GM18508 (cell line): Measurements from ENCODE around the gene GALNT1.

Source experiments
- ATAC-seq: cut with Tn5 transposase; IDR thresholded peaks from one replicate; pipeline ENCODE4 v1.9.1; 2021; ENCODE audit warnings: moderate number of reproducible peaks; ENCODE audit not compliant: insufficient read depth, unreplicated experiment

The GALNT1 gene

GRCh38 chr18:35661483-35662146 lies 80.1 kb downstream of the GALNT1 start:
- ATAC-seq = no peak

DNA sequence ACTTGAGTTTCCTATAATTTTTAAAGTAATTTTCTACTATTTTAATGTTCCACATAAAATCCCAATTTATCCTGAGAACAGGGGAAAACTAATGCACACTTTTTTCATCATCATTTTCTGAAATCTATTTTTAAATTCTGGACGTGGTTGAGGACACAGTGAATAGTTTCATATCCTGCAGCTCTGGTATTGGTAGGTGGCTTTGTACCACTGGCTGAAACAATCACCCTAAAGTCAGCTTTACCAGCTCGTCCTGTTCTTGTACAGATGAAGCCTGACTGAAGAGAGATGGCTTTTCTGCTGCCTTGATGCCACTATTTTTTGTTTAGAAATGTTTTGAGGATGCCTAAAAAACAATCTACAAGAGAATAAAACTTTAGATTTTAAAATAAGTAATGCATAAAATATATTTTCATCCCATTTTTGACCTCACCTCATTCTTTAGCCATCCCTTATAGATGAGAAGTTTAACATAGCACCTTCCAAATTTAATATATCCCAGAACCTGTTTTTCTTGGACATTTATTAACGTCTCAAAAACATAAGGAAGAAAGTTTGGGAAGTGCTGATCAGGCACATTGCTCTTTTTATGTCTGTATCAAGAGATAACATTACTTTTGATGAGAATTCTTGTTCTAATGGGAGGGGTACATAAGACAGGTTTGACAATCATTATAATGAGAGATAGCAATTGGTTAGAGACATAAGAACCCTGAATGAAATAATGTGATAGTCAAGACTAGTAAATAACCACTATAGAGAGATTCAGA lies 80.9 kb downstream of the GALNT1 start:
- ATAC-seq = peak; percentile 53

GRCh38 chr18:35671966-35672603 lies 90.5 kb downstream of the GALNT1 start:
- no peak for ATAC-seq

DNA sequence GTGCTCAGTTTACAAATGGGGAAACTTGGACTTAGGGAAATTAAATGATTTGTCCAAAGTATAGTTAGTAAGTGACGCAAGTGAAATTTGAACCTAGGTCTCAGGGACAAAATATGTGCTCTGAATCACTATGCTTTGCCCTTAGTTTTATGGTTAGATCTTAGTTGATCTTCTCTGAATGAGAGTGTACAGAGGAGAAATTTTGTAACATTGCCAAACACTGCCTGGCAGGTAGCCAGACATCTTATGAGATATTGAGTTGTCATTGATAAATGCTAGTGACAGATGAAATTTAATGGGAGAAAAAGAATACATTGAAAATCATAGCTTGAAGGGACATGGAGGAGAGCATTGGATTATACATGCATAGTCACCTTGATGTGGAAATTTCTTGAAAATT lies 91.4 kb downstream of the GALNT1 start:
- no peak for ATAC-seq

- no peak for ATAC-seq
Observed at GRCh38 chr18:35673682-35674081, 92.1 kb downstream of the GALNT1 start.

DNA sequence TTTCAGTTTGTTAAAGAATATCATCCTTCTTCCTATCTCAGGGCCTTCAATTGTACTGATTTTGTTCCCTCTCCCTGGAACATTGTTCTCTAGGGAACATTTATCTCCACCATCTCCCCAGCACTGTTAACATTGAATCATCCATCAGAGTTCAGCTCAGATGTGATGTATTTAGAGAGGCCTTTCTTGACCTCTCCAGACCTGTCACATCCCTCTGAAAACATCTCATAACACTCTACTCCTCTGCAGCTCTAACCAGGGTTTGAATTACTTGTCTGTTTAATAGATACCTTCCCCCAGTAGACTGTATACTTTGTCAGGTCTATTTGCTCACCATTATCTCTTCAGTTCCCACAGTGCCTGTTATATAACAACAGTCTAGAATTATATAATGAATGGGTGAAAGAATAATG lies 98.6 kb downstream of the GALNT1 start:
- ATAC-seq = no peak

DNA sequence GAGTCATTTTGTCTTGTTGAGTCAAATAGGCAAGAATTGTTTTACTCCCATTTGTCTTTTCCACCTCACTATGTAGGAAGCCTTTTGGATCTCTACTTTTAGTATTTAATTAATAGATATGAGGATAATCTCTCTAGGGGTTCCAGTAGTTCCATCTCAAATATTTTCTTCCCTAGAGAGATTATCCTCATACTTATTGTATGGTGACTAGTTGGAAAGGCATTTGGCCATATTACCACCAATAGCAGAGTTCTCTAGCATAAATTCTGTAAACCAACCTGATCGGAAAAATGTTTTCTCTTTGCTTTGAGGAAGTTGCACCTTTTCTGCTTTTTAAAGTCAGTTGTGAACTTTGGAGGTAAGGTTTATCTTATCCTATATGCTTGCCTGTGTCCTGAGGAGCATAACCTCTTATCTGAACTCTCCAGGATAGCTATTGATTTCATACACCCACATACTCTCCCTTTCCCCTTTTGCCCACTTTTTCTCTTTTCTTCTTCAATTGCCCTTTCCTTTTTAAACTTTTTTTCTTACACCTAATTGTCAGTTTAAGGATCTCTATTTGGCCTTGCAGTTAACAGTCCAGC lies 100.8 kb downstream of the GALNT1 start:
- ATAC-seq = no peak

- no peak for ATAC-seq
Observed at GRCh38 chr18:35683021-35683420, 101.5 kb downstream of the GALNT1 start.

DNA sequence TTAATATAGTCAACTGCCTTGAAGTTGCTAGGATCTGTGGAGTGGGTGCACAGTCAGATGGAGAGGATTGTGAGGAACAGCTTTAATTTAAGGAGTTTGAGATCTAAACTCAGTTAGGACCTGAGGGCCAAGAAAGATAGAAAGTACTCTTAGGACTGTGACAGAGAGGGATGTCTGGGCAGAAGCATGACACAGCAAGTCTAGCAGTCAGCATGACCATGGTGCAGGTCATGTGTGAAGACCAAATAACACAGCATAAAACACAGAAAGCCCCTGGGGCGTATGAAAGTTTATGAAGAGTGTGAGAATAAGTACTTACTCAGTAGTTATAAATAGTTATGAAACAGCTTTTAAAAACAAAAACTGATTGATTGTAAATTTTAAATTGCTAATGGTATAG lies 107.2 kb downstream of the GALNT1 start:
- peak; percentile 82 for ATAC-seq

- ATAC-seq = no peak
Observed at GRCh38 chr18:35689728-35690127, 108.2 kb downstream of the GALNT1 start.

- no peak for ATAC-seq
Observed at GRCh38 chr18:35691625-35692024, 110.1 kb downstream of the GALNT1 start.

- ATAC-seq = no peak
Observed at GRCh38 chr18:35692866-35693265, 111.3 kb downstream of the GALNT1 start.

DNA sequence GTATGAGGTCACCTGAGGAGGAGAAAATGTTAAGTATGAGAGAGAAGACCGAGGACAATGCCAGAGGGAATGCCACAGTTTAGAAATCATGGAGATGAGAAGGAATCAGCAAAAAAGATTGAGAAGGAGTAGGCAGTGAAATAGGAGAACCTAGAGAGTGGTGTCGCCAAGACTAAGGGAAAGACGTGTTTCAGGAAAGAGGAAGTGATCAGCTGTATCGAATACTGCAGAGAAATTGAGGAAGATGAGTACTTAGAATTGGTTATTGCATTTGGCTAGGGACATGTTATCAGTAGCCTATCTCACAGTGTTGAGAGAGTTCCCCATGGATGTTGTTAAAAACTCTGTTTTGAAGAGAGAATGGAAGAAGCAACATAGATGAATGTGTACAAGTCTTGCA lies 112.3 kb downstream of the GALNT1 start:
- ATAC-seq = no peak

DNA sequence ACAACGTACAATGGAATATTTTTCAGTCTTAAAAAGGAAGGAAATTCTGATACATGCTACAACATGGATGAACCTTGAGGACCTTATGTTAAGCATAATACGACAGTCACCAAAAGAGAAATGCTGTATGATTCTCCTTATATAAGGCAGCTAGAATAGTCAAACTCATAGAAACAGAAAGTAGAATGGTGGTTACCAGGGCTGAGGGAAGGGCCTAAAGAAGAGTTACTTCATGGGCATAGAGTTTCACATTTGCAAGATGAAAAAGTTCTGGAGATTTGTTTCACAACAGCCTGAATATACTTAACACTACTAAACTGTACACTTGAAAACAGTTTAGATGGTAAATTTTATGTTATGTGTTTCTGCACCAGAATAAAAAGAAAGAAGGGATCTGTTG lies 113.3 kb downstream of the GALNT1 start:
- ATAC-seq = no peak

- ATAC-seq = no peak
Observed at GRCh38 chr18:35695384-35695783, 113.8 kb downstream of the GALNT1 start.

DNA sequence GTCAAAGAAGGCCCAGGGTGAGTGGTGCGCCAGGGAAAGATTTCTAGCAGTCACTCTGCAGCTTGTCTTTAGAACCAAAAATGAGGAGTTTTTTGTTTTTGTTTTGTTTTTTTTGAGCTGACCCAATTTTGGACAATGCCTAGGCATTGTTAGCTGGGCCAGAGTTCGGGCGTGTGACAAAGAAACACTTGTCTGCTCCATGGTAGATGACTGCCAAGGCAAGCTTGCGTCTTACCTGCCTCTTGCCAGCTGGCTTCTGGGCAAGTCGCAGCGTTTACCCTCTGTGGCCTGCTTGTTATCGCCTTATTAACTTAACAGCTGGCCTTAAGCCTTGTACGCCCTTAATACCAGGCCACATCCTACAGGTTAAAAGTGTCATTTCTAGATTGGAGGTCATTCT lies 114.3 kb downstream of the GALNT1 start:
- no peak for ATAC-seq

DNA sequence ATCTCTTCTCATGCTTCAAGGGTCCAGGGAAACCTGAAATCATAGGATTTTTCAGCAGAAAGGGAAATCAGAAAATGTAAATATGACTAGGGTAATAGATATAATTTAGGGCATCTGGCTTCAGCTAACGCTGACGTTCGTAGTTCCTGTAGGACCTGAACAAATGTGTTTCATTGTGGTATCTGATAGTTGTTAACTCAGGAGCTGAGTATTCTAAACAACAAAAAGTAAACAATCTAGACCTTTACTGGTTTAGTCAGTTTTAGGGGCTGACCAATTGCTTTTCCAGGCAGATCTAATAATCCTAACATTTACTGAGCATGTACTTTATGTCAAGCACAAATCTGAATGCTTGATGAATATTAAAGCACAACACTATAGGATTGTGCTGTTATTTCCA lies 114.8 kb downstream of the GALNT1 start:
- no peak for ATAC-seq

DNA sequence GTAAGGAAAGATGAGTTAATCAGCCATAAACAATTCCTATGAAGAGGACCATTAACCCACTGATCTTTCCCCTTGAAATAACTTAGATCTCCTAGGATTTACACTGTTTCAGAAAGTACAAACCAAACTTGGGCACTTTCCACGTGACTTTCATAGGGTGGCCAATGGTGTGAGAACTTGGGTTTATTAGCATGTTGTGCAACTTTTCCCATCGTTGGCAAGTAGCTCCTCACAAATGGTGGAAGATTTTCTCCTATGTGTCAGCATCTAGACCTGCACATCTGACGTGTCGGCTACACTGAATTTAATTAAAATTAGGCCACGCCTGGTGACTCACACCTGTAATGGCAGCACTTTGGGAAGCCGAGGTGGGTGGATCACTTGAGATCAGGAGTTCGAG lies 116.3 kb downstream of the GALNT1 start:
- no peak for ATAC-seq

GRCh38 chr18:35703043-35703688 lies 121.6 kb downstream of the GALNT1 start:
- no peak for ATAC-seq

DNA sequence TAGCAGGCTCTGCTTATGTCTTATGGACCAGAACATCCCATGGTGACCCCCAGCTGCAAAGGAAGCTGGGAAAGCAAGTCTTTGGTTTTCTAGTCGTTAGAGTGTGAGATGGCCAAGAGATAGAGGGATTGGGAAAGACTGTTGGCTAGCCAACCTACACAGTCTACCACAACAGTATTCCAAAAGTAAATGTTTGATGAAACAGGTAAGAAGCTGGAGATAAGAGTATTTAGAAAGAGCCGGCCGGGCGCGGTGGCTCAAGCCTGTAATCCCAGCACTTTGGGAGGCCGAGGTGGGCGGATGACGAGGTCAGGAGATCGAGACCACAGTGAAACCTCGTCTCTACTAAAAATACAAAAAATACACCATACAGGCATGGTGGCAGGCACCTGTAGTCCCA lies 124.4 kb downstream of the GALNT1 start:
- no peak for ATAC-seq

GRCh38 chr18:35707247-35707646 lies 125.7 kb downstream of the GALNT1 start:
- no peak for ATAC-seq
